IMR-90 (cell line): ENCODE measurements around the gene SLC38A1.

Source experiments
- CTCF ChIP-seq: conservative IDR thresholded peaks from 2 replicates; pipeline ENCODE4 v1.5.1; 2012; ENCODE audit warnings: mild to moderate bottlenecking, low read depth, low read length, improper control_type of control experiment
- POLR2A ChIP-seq: IDR thresholded peaks from 2 replicates; pipeline ENCODE4 v1.6.1; 2012; ENCODE audit warnings: mild to moderate bottlenecking, low read depth, low read length
- RFX5 ChIP-seq: IDR thresholded peaks from 2 replicates; pipeline ENCODE4 v1.8.0; 2012; ENCODE audit warnings: low read depth, mild to moderate bottlenecking, low read length, moderate library complexity
- USF2 ChIP-seq: fragments of 150-350 bp; IDR thresholded peaks from 2 replicates; pipeline ENCODE4 v1.6.1; 2017; ENCODE audit warnings: mild to moderate bottlenecking, antibody characterized with exemption, low read length, low read depth

- TF ChIP-seq USF2 (no peak), POLR2A (no peak), CTCF (no peak), RFX5 (no peak)
Observed at GRCh38 chr12:46208370-46208769, 60.5 kb downstream of the SLC38A1 start.
